ENCODE results near the gene TXNL4A. TPM values are rescaled to one million over a fixed set of nuclear protein-coding genes. Genes with fewer than 3 reads are reported as not detected.

The TXNL4A gene
- total RNA-seq, 1 donor from 2014 or later = 44.3 TPM

- Mint-ChIP-seq H3K4me3 (no peak overlapping the region), H3K27ac (no peak overlapping the region), H3K27me3 (ENCODE audit: insufficient read depth, low read depth) (peaks cover 7% of the 10 kb centered on the region), H3K36me3 (peaks cover 59% of the 10 kb centered on the region), H3K9me3 (peaks cover 51% of the 10 kb centered on the region), H3K4me1 (peaks cover 7% of the 10 kb centered on the region)
- Histone ChIP-seq H3K27ac (no peak overlapping the region), H3K79me2 (ENCODE audit: low read depth) (no peaks in the 10 kb centered on the region), H3K27me3 (no peaks in the 10 kb centered on the region), H3K36me3 (no peaks in the 10 kb centered on the region), H3K9ac (no peak overlapping the region), H3K9me3 (ENCODE audit: low read depth) (peaks cover 15% of the 10 kb centered on the region), H4K20me1 (ENCODE audit: low read depth) (peaks cover 27% of the 10 kb centered on the region), H3K4me1 (peaks cover 17% of the 10 kb centered on the region), H3K4me3 (no peak overlapping the region), H3F3A (ENCODE audit: low read depth) (peaks cover 16% of the 10 kb centered on the region), H2AFZ (replicated peaks) (no peak overlapping the region), H3K4me2 (peak overlapping the region; percentile 71)
- TF ChIP-seq CTCF (IDR thresholded peaks at IDR 0.05) (no peak), EZH2phosphoT487 (IDR thresholded peaks at IDR 0.05) (no peak), EZH2 (IDR thresholded peaks at IDR 0.05) (no peak)
- peak; percentile 79 for DNase-seq (ENCODE audit: low spot score)
These were observed 61.4 kb downstream of the TXNL4A start for GRCh38 chr18:79926715-79927606.

DNA sequence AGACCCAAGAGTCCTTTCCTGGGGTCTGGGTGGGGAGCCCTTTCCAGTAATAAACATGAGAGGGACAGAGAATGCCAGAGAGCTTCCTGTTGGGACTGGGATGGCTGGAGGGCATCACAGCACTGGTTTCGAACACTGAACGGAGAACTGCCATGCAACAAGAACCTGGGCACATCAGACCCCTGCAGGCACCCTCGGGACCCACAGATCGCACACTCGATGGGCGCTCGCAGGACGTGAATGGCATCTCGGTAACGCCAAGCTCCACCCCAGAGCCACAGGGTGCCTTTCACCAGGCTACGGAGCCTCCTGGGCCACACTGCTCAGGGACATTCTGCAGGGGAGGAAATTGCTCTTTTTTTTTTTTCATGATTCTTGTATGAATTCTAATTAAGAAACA, 62.1 kb downstream of the TXNL4A start:
- H3K27ac Mint-ChIP-seq = no peak overlapping the region
- H3K36me3 Mint-ChIP-seq = peaks cover 60% of the 10 kb centered on the region
- Histone ChIP-seq H3F3A (ENCODE audit: low read depth) (peaks cover 16% of the 10 kb centered on the region), H3K36me3 (no peaks in the 10 kb centered on the region), H3K9ac (no peak overlapping the region), H3K79me2 (ENCODE audit: low read depth) (no peaks in the 10 kb centered on the region), H3K27me3 (no peaks in the 10 kb centered on the region), H3K27ac (no peak overlapping the region), H3K4me2 (no peak overlapping the region), H3K4me3 (no peak overlapping the region), H2AFZ (replicated peaks) (no peak overlapping the region), H3K4me1 (peaks cover 17% of the 10 kb centered on the region), H4K20me1 (ENCODE audit: low read depth) (peaks cover 27% of the 10 kb centered on the region), H3K9me3 (ENCODE audit: low read depth) (peaks cover 15% of the 10 kb centered on the region)
- DNase-seq (ENCODE audit: low spot score) = no peak
- TF ChIP-seq CTCF (IDR thresholded peaks at IDR 0.05) (no peak), EZH2 (IDR thresholded peaks at IDR 0.05) (no peak), EZH2phosphoT487 (IDR thresholded peaks at IDR 0.05) (no peak)
- peaks cover 52% of the 10 kb centered on the region for H3K9me3 Mint-ChIP-seq
- H3K4me1 Mint-ChIP-seq = peaks cover 7% of the 10 kb centered on the region
- peaks cover 10% of the 10 kb centered on the region for H3K27me3 Mint-ChIP-seq (ENCODE audit: insufficient read depth, low read depth)
- no peak overlapping the region for H3K4me3 Mint-ChIP-seq

DNA sequence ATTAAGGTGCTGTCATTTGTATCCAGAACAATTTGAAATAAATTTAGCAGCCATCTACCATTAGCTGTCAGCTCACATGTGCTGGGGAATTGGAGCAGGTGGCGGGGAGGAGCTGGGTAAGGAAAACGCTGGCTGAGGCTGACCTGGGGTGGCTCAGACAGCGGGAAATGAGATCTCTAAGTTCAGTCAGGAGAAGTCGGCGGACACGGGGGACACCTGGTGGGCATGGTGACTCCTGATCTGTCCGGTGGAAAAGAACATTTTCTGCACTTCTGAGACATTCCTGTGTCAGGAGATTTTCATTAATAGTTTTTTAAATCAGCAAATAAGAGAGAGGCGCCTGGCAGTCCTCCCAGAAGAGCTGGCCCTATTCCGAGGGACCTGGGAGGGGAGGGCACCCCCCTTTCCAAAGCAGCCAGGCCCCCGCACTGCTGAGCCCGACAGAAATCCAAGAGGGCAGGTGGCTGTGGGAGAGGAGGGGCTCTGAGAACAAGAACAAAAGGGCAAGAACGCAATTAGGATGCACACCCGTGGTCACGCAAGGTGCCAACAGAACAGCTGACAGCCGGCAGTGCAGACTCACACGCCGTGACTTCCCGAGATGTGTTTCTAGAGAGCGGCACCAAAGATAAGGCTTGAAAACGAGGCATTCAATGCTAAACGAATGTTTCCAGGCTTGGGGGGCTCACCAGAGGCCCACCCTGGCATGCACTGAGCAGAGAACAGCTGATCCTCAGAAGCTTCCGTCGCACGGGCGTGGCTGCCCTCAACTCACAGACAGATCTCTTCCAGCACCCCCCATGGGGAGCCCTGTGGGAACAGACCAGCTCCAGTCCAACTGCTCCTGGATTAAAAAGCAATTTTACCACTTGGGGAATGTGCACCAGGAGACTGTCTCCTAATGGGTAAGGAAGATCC, 63.3 kb downstream of the TXNL4A start:
- no peak overlapping the region for H3K27ac ChIP-seq
- Mint-ChIP-seq H3K4me1 (peaks cover 7% of the 10 kb centered on the region), H3K36me3 (peaks cover 56% of the 10 kb centered on the region), H3K27ac (no peak overlapping the region), H3K9me3 (peaks cover 43% of the 10 kb centered on the region), H3K27me3 (ENCODE audit: insufficient read depth, low read depth) (peaks cover 10% of the 10 kb centered on the region), H3K4me3 (no peak overlapping the region)
- H3K9me3 ChIP-seq (ENCODE audit: low read depth) = peaks cover 9% of the 10 kb centered on the region
- H2AFZ ChIP-seq (replicated peaks) = no peak overlapping the region
- no peak for DNase-seq (ENCODE audit: low spot score)
- peaks cover 17% of the 10 kb centered on the region for H3K4me1 ChIP-seq
- no peaks in the 10 kb centered on the region for H3K27me3 ChIP-seq
- no peaks in the 10 kb centered on the region for H3K79me2 ChIP-seq (ENCODE audit: low read depth)
- peaks cover 16% of the 10 kb centered on the region for H3F3A ChIP-seq (ENCODE audit: low read depth)
- no peaks in the 10 kb centered on the region for H3K36me3 ChIP-seq
- peaks cover 27% of the 10 kb centered on the region for H4K20me1 ChIP-seq (ENCODE audit: low read depth)
- no peak overlapping the region for H3K4me3 ChIP-seq
- TF ChIP-seq EZH2 (IDR thresholded peaks at IDR 0.05) (no peak), EZH2phosphoT487 (IDR thresholded peaks at IDR 0.05) (no peak), CTCF (IDR thresholded peaks at IDR 0.05) (no peak)
- no peak overlapping the region for H3K4me2 ChIP-seq
- no peak overlapping the region for H3K9ac ChIP-seq
